GM19452 (cell line): Measurements from ENCODE around the gene TSPAN14.

Experiments used
- ATAC-seq: cut with Tn5 transposase; IDR thresholded peaks from one replicate; pipeline ENCODE4 v1.9.1; 2021; ENCODE audit not compliant: unreplicated experiment

TSPAN14 gene

DNA sequence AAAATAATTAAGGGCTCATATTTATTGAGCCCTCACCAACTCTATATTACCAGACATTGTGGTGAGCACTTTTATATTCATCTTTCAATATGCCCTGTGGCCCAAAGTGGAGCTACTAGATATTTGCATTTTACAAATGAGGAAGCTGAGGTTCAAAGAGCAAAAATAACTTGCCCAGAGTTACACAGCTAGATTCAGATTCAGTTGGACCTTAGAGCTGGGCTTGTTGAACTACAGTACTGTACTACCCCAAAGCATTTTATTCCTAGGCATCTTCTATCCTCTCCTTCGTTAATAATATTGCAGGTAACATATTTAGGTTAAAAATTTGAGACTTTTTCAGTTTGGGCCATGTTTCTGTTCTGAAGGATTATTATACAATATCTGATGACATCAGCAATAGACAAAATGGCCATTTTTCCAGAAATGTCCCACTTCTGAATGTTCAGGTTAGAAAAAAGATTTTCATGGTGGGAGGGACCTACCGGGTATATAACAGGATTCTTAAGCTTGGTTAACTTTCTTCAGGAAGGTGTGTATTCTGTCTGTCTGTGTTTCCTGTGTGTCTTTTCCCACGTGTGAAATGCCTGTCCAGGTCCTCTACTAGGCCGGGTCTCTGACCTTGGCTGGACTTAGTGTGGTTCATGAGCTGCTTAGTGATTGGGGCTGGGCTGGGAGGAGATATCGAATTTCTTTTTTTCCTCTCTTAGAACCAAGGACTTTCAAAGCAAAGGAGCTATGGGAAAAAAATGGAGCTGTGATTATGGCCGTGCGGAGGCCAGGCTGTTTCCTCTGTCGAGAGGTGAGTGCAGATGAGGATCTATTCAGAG, 32.2 kb upstream of the TSPAN14 start:
- peak; percentile 88 for ATAC-seq

DNA sequence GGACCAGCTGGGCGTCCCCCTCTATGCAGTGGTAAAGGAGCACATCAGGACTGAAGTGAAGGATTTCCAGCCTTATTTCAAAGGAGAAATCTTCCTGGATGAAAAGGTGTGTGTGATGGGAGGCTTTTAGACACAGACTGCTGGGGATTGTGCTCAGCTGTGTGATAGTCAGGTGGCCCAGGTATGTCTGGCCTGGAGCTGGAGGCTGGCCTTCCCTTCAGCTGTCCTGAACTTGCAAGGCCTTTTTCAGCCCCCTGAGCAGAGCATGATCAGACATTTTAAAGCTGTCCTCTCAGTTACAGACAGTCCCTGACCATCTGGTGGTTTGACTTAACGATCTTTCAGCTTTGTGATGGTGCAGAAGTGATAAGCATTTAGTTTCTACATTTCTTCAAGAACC, 28.2 kb upstream of the TSPAN14 start:
- no peak for ATAC-seq

DNA sequence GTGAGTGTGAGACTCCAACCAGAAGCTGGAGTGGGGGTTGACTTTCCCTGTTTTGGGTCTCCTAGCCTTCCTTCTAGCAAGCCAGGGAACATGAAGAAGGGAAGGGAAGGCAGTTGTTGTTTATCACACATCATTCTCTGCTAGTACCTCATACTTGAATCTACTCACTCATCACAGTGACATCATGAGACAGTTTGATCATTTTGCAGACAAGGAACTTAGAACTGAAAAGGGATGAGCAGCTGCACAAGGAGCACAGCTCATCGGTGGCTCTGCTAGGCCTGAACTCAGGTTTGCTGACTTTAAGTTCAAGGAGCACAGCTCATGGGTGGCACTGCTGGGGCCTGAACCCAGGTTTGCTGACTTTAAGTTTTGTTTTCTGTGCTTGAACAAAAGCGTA, 26.6 kb upstream of the TSPAN14 start:
- ATAC-seq = no peak

DNA sequence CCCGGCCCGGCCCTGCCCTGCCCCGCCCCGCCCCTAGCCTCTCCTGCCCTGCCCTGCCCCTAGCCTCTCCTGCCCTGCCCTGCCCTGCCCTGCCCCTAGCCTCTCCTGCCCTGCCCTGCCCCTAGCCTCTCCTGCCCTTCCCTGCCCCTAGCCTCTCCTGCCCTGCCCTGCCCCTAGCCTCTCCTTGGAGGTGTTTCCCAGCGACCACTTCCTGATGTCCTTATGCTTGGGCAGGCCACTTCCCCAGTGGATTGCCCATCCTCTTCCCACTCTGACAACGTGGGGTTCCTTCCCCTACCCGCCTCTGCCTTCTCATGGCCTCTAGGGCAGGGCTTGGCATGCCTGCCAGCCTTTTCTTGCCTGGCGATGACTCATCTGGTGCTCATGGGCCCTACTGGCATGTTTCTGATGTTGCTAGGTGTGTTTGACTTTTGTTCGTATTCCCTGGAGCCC, 24.6 kb upstream of the TSPAN14 start:
- no peak for ATAC-seq

DNA sequence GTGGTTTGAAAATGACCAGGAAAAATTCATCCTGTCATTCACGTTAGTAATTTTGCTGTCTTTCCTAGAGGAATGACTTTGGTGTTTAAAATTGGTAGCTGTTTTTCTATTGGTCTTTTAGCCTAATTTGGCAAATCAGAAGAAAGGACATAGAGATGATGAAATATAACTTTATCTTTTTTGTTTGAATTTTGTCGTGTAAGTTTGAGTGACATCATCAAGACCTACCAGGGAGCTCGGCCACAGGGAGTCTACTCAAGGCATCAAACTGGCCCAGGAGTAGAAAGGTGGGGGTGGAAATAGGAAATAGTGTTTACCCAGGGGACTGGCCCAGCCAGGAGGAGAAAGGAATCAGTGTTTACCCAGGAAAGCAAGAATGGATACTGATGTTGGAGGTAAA, 21.0 kb upstream of the TSPAN14 start:
- ATAC-seq = no peak

DNA sequence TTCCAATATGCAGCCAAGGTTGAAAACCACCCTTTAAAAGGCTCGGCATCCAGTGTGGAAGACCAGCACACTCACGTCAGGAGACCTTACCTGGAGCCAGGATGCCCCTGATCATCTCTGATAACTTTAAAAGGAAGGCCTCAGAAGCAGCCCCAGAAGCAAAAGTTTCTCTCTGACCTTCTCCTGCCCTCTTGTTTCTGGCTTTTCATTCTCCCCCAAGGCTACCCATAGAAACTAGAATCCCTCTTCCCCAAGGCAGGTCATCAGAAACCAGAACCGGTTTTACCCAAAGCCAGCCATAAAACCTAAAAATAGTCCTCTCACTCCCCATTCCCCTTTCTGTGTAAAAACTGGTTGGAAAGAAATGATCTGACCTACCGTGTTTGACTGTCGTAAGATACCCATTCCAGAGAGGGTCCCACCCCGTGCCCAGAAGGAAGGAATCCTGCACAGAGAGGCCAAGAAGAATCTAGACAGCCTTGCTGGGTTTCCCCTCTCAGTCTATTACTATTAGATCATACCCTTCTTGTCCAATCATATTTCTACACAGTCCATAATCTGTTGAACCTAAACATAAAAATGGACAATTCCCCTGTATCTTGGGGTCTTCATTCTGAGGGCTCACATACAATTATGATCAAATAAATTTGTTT, 17.5 kb upstream of the TSPAN14 start:
- no peak for ATAC-seq

DNA sequence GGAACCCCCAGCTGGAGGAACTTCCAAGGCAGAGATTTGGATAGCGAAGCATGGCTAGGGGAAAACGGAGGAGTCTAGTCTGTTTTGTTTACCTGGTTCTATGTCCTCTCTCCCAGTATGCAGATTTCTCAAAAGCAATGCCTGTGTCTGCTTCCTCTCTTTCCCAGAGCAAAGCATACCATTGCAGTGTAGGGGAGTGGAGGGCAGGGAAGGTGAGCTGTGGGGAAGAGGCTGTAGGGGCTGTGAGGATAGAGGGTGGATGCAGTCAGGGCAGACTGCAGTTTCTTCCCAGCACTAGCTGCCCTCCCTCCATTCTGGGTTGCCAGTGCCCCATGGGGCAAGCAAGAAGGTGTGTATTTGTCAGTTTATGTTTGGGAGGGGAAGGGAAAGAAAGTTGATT, 16.9 kb upstream of the TSPAN14 start:
- no peak for ATAC-seq

DNA sequence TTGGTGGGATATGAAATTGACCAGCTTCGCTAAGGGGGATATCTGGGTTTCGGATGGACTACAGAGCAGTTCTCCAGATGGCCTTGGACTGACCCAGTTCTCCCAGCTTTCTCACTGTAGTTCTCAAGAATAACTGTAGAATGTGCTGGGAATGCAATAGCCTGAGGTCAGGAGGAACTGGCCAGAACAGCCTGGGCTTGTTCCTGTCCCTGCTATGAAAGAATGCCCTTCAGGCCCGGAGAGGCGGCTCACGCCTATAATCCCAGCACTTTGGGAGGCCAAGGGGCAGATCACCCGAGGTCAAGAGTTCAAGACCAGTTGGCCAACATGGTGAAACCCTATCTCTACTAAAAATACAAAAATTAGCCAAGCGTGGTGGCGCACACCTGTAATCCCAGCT, 12.3 kb upstream of the TSPAN14 start:
- no peak for ATAC-seq

DNA sequence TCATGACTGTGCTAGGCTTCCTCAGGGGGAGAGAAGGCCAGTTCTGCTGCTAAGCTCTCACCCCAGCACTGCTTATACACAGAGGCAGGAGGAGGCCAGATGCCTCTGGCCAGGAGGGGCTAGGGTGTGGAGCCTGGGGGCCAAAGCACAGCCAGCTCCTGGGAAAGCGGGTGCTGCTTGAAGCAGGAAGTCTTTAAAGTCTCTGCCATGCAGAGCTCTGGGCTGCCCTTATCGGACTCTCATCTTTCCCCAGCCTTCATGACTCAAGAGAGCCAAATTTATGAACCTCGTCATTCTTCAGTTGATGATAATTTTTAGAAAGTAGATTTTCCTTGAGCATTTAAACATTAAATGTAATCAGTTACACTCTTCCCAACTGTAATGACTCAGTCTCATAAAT, 11.2 kb upstream of the TSPAN14 start:
- ATAC-seq = no peak

DNA sequence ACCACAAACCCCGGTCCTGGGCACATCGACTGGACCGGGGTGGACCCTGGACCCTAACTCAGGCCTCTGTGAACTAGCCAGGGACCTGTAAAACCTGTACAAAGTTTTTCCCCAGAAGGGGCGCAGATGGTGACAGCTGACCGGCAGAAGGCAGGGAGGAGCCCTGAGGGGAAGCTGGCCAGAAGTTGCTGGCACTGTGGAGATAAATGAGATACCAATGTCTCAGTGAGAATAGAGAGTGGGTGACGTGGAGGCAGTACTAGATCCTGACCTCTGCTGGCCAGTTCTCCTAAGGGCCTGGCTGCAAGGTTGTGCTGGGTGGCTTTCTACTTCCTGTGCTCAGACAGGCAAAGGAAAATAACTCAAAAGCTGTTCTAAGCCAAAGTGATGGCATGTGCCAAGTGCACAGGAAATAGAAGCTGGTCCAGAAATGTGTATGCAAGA, 10.6 kb upstream of the TSPAN14 start:
- ATAC-seq = peak; percentile 48

DNA sequence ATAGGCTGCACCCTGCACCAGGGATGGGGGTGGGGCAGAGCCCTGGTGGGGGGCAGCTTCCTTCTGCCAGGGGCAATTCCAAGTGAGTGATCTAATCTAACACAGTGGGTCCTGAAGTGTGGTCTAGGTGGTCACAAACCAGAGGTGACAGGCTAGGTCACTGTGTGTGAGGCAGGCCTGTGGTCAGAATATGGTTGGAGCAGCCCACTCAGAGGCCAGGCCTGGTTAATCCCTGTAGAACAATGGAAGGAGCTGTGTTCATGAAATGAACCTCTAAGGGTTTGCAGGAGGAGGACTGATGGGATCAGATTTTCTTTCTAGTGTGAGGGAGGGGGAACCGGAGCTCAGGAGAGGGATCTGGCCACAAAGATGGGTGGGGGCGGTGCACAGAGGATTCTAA, 10.0 kb upstream of the TSPAN14 start:
- ATAC-seq = no peak

DNA sequence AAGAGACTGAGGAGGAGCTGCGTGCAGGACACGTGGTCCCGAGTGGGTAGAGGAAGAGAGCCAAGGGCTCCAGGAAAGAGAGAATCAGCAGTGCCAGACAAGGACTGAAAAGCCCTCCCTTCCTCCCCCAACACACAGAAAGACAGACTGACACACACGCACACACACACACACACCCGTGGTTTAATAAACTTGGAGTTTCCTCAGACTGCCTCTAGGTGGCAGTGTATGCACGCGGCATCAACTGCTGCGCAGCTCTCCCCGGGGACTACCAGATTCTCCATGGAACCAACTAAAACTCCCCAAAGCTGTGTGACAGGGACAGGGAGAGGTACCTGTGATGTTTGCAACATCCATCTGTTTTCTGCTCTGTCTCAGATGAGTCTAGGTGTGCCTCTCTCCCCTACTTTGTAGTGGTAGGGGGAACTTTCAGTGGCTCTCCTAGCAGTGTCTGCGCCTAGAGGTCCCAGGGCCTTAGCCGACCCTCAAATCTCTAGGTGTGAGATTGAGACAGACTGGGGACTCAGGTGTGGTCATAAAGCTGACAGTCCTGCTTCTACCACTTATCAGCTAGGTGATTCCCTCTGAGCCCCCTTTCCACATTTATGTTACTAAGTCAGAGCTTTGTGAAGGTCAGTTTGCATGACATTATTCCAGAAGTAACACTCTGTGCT, 9.3 kb upstream of the TSPAN14 start:
- ATAC-seq = peak; percentile 90

DNA sequence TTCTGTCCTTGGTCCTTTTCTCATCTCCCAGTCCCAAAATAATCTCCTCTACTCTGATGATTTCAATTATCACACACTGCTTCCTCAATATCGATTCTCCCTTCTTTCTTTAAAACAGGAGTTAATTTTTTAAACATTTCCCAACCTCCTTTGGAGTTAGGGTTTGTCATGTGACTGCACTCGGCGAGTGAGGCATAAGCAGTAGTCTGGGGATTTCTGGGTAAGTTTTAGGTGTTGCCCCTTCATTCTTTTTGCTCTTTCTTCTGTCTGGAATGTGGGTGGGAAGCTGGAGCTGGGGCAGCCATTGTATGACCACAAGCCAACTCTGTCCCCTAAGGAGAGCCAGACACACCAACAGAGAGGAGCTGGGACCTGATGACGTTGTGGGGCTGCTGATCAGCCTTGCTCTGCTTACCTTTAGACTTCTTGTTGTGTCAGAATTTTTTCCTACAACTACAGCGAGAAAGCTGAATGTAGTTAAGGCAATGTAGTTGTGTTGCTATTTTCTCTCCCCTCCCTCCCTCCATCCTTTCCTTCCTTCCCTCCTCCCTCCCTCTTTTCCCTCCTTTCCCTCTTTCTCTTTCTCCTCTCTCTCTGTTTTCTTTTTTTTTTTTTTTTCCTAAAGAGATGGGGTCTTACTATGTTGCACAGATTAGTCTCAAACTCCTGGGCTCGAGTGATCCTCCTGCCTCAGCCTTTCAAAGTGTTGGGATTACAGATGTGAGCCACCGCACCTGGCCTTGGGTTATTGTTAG, 6.5 kb upstream of the TSPAN14 start:
- ATAC-seq = no peak

DNA sequence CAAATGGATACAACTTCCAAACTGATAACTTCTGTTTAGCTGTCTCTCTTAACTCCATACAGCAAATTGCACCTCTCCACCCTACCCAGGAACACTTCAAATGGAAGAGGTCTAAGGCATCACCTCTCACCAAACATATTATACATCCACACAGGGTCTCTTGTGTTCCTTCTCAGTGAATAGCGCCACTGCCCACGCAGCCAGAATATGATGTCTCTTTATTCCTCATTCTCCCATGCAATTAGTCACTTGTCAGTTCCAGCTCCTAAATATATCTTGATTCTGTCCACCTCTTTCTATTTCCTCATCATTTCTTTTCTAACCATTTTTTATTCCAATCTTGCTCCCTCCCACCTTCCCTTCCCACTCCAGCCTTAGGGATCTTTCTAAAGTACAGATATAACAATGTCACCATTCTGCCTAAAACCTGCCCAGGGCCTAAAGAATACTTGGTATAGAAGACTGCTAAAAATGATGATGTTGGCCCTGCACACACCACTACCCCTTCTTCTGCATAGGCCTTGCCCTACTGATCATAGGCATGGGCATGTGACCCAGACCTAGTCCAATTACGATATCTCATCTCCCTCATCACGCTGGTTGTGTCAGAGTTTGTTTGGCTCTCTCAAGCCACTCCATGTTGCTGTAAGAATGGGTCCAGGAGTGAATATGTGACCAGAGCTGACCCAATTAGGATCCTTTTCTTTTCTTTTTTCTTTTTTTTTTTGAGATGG, 5.7 kb upstream of the TSPAN14 start:
- ATAC-seq = no peak

DNA sequence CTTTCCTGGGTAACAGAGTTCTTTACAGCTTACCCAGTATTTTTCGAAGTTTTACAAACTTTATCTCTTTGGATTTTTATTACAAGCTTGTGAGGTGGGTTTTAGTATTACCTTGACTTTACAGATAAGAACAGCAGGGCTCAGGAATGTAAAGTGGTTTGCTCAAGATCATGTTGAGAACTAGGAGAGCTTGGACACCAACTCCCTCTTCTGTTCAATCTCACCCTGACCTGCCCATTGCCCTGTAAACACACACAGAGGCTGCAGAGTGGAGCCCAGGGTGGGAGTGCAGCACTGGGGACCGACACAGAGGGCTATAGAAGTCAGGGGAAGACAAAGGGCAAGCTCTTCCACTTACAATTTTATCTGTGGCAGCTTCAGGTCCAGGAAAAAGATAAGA, 4.6 kb upstream of the TSPAN14 start:
- no peak for ATAC-seq

DNA sequence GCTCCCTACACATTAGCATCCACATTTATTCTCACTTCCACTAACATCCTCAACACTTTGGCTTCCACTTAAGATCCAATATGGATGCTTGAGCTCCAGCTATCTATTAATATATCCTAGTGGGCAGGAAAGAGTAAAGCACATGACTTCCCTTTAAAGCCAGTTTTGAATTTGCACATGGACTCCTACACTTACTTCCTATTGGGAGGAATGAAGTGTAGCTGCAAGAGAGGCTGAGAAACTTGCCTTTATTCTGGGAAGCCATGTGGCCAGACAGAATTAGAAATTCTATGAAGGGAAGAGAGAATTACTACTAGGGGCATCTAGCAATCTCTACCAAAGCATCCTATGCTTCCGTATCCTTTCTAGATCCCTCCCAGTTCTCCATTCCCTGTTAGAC, 3.0 kb upstream of the TSPAN14 start:
- ATAC-seq = no peak

DNA sequence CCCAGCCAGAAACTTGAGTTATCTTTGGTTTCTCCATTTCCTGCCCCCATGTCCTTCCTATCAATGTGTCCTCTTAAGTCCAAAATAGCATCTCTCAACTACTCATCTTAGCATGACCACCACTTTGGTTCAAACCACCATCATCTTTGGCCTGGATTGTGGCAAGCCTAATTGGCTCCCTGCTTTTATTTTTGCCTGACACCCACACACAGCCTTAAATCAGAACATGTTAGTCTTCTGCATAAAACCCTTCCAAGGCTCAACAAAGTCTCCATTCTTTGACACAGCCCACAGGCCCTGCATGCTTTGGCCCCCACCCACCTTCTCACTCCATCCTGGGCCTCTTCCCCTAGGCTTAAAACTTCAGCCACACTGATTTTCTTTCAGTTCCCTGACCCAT, 2.0 kb upstream of the TSPAN14 start:
- no peak for ATAC-seq

DNA sequence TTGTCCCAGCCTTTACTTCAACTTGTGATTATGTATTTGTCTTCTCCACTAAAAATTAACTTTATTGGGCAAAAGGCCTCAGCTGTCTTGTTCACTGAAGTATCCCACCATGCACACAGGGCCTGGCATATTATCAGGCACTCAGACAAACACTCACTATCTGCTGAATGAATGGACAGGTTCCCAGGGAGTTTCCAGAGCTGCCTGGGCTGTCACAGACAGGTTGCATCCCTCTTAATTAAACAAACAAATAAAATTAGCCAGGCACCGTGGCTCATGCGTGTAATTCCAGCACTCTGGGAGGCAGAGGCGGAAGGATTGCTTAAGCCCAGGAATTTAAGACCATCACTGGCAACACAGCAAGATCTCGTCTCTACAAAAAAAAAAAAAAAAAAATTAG, 1.5 kb upstream of the TSPAN14 start:
- ATAC-seq = no peak

DNA sequence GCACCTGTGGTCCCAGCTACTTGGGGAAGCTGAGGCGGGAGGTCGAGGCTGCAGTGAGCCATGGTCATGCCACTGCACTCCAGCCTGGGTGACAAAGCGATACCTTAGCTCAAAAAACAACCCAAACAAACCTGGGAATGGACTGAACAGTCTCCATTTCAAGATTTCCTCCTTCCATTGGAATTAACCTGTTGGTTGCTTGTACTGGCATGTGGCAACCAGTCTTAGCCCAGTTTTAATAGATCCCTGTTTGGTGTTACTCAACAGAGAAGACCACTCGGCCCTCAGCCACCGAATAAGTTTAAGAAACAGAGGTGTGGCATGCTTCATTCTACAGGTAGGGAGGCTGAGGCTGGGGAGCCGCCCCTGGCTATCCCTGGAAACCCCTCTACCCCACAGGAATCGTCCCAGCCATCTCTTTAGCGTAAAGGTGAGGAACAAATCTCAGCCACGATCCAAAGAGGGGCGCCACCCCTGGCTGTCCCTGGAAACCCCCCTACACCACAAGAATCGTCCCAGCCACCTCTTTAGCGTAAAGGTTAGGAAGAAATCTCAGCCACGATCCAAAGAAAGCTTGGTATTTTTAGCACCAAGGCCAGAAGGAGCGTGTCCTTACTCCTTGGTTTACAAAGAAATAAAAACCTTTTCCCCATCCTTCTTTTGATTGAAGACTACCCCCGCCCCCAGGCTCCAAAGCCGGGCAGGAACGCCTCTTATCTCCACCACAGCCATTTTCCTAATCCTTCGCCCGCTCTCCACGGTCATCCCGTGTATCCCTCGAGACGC, 861 bp upstream of the TSPAN14 start:
- ATAC-seq = no peak
